HEK293 (cell line): ENCODE measurements around the gene TIGAR.

Experiments used
- ATF2 ChIP-seq: fragments of 450-650 bp; formaldehyde crosslinking; IDR thresholded peaks from 2 replicates; pipeline ENCODE4 v1.5.1; 2016; ENCODE audit warnings: missing biosample characterization, missing genetic modification characterization, low read depth
- CTCF ChIP-seq: fragments of 450-650 bp; formaldehyde crosslinking; IDR thresholded peaks from 2 replicates; pipeline ENCODE4 v1.5.1; 2016; ENCODE audit warnings: missing biosample characterization, missing genetic modification characterization
- FEZF1 ChIP-seq: fragments of 450-650 bp; formaldehyde crosslinking; IDR thresholded peaks from 2 replicates; pipeline ENCODE4 v1.5.1; 2016; ENCODE audit warnings: missing biosample characterization, missing genetic modification characterization
- GFI1B ChIP-seq: fragments of 450-650 bp; formaldehyde crosslinking; IDR thresholded peaks from 2 replicates; pipeline ENCODE4 v1.5.1; 2016; ENCODE audit warnings: missing biosample characterization, missing genetic modification characterization
- MZF1 ChIP-seq: fragments of 450-650 bp; formaldehyde crosslinking; IDR thresholded peaks from 2 replicates; pipeline ENCODE4 v1.5.1; 2017; ENCODE audit warnings: missing biosample characterization, missing genetic modification characterization, borderline replicate concordance
- PATZ1 ChIP-seq: fragments of 450-650 bp; formaldehyde crosslinking; IDR thresholded peaks from 2 replicates; pipeline ENCODE4 v1.5.1; 2016; ENCODE audit warnings: missing biosample characterization, missing genetic modification characterization
- SP7 ChIP-seq: fragments of 450-650 bp; formaldehyde crosslinking; IDR thresholded peaks from 2 replicates; pipeline ENCODE4 v1.5.1; 2016; ENCODE audit warnings: missing biosample characterization, missing genetic modification characterization
- TCF7L2 ChIP-seq: IDR thresholded peaks from 2 replicates; pipeline ENCODE4 v1.6.1; 2011; ENCODE audit warnings: low read depth, mild to moderate bottlenecking, inconsistent platforms, low read length, moderate library complexity, borderline replicate concordance
- WT1 ChIP-seq: fragments of 450-650 bp; formaldehyde crosslinking; IDR thresholded peaks from 2 replicates; pipeline ENCODE4 v1.5.1; 2016; ENCODE audit warnings: missing biosample characterization, missing genetic modification characterization
- ZBTB1 ChIP-seq: fragments of 450-650 bp; formaldehyde crosslinking; IDR thresholded peaks from 2 replicates; pipeline ENCODE4 v1.5.1; 2016; ENCODE audit warnings: missing biosample characterization, missing genetic modification characterization
- ZBTB20 ChIP-seq: fragments of 450-650 bp; formaldehyde crosslinking; IDR thresholded peaks from 2 replicates; pipeline ENCODE4 v1.5.1; 2016; ENCODE audit warnings: missing biosample characterization, missing genetic modification characterization
- ZBTB26 ChIP-seq: fragments of 450-650 bp; formaldehyde crosslinking; optimal IDR thresholded peaks from 2 replicates; pipeline ENCODE3; 2016; ENCODE audit warnings: missing biosample characterization, mild to moderate bottlenecking, missing genetic modification characterization
- ZFHX2 ChIP-seq: fragments of 450-650 bp; formaldehyde crosslinking; conservative IDR thresholded peaks from 2 replicates; pipeline ENCODE4 v1.5.1; 2016; ENCODE audit warnings: missing biosample characterization, missing genetic modification characterization
- ZNF133 ChIP-seq: fragments of 450-650 bp; formaldehyde crosslinking; IDR thresholded peaks from 2 replicates; pipeline ENCODE4 v1.5.1; 2016; ENCODE audit warnings: missing biosample characterization, missing genetic modification characterization
- ZNF157 ChIP-seq: fragments of 450-650 bp; formaldehyde crosslinking; IDR thresholded peaks from 2 replicates; pipeline ENCODE4 v1.5.1; 2016; ENCODE audit warnings: missing biosample characterization, missing genetic modification characterization
- ZNF274 ChIP-seq, 2 experiments: fragments of 200-500 bp in 1 of 2; fragments of 450-650 bp in 1 of 2; sonication (Bioruptor generic) in 1 of 2; formaldehyde crosslinking in 1 of 2; IDR thresholded peaks; 2 replicates each; pipeline versions ENCODE4 v1.5.1 to v1.6.1; 2014 to 2016; ENCODE audit warnings: borderline replicate concordance in 1 of 2, inconsistent platforms in 1 of 2, low read length in 1 of 2, missing biosample characterization in 1 of 2, missing genetic modification characterization in 1 of 2
- ZNF292 ChIP-seq: fragments of 450-650 bp; formaldehyde crosslinking; IDR thresholded peaks from 2 replicates; pipeline ENCODE4 v1.5.1; 2016; ENCODE audit warnings: low read depth, missing biosample characterization, missing genetic modification characterization, borderline replicate concordance
- ZNF362 ChIP-seq: fragments of 450-650 bp; formaldehyde crosslinking; IDR thresholded peaks from 2 replicates; pipeline ENCODE4 v1.5.1; 2016; ENCODE audit warnings: missing biosample characterization, missing genetic modification characterization
- ZNF398 ChIP-seq: fragments of 450-650 bp; formaldehyde crosslinking; IDR thresholded peaks from 2 replicates; pipeline ENCODE4 v1.5.1; 2017; ENCODE audit warnings: missing biosample characterization, missing genetic modification characterization
- ZNF571 ChIP-seq: fragments of 450-650 bp; formaldehyde crosslinking; IDR thresholded peaks from 2 replicates; pipeline ENCODE4 v1.5.0; 2017; ENCODE audit warnings: missing biosample characterization, missing genetic modification characterization
- ZNF596 ChIP-seq: fragments of 450-650 bp; IDR thresholded peaks from 2 replicates; pipeline ENCODE4 v1.5.0; 2018; ENCODE audit warnings: missing biosample characterization, mild to moderate bottlenecking, missing genetic modification characterization, moderate library complexity
- ZNF621 ChIP-seq: fragments of 450-650 bp; formaldehyde crosslinking; IDR thresholded peaks from 2 replicates; pipeline ENCODE4 v1.5.1; 2017; ENCODE audit warnings: missing biosample characterization, missing genetic modification characterization
- ZNF629 ChIP-seq: fragments of 450-650 bp; formaldehyde crosslinking; IDR thresholded peaks from 2 replicates; pipeline ENCODE4 v1.5.1; 2017; ENCODE audit warnings: missing biosample characterization, missing genetic modification characterization
- ZNF639 ChIP-seq: fragments of 450-650 bp; formaldehyde crosslinking; IDR thresholded peaks from 2 replicates; pipeline ENCODE4 v1.5.1; 2016; ENCODE audit warnings: missing biosample characterization, missing genetic modification characterization
- ZNF658 ChIP-seq: fragments of 450-650 bp; formaldehyde crosslinking; IDR thresholded peaks from 2 replicates; pipeline ENCODE4; 2016; ENCODE audit warnings: missing biosample characterization, missing genetic modification characterization
- ZNF837 ChIP-seq: fragments of 450-650 bp; formaldehyde crosslinking; IDR thresholded peaks from 2 replicates; pipeline ENCODE4 v1.5.1; 2016; ENCODE audit warnings: missing biosample characterization, missing genetic modification characterization
- ZSCAN30 ChIP-seq: fragments of 450-650 bp; IDR thresholded peaks from 2 replicates; pipeline ENCODE4 v1.5.1; 2018; ENCODE audit warnings: missing biosample characterization, mild to moderate bottlenecking, missing genetic modification characterization, moderate library complexity
- ZXDB ChIP-seq: fragments of 450-650 bp; formaldehyde crosslinking; IDR thresholded peaks from 2 replicates; pipeline ENCODE4 v1.5.1; 2016; ENCODE audit warnings: missing biosample characterization, missing genetic modification characterization

The TIGAR gene

GRCh38 chr12:4273652-4274395 is 47.2 kb upstream of the TIGAR start, which contains the start of gene CCND2 (continued):
- TF ChIP-seq CTCF (tag by site-specific recombination) = peak; percentile 48; the same call in 1 of the 2 replicates
- no peak for TF ChIP-seq ZNF362 (tag by site-specific recombination)
- TF ChIP-seq ATF2 (tag by site-specific recombination) = peak; percentile 81
- TF ChIP-seq MZF1 = peak; percentile 41; the same call in 1 of the 2 replicates
- TF ChIP-seq TCF7L2 = no peak
- TF ChIP-seq ZNF621 (tag by site-specific recombination) = no peak
- TF ChIP-seq ZNF596 (tag by site-specific recombination) = peak; percentile 99
- peak; percentile 6; the same call in 1 of the 2 replicates for TF ChIP-seq ZSCAN30
- TF ChIP-seq ZFHX2 (tag by site-specific recombination) = peak; percentile 60
- TF ChIP-seq ZXDB (tag by site-specific recombination) = peak; percentile 72; the same call in 1 of the 2 replicates
- TF ChIP-seq GFI1B = no peak
- no peak for TF ChIP-seq ZNF837 (tag by site-specific recombination)
- no peak for TF ChIP-seq ZNF274 (IDR thresholded peaks at IDR 0.05; ENCODE audit: low read length)
- TF ChIP-seq ZNF274 (tag by site-specific recombination; IDR thresholded peaks at IDR 0.05; ENCODE audit: borderline replicate concordance) = no peak
- TF ChIP-seq ZNF571 (tag by site-specific recombination) = no peak
- TF ChIP-seq ZNF157 = no peak
- TF ChIP-seq ZNF398 = peak; percentile 100
- no peak for TF ChIP-seq ZNF292 (tag by site-specific recombination)
- peak; percentile 89 for TF ChIP-seq ZNF629 (tag by site-specific recombination)
- TF ChIP-seq PATZ1 (tag by site-specific recombination) = peak; percentile 100
- peak; percentile 76 for TF ChIP-seq ZBTB26 (tag by site-specific recombination)
- 0 out of 2 replicates have a peak, but pooled peaks have one; percentile 10 for TF ChIP-seq ZBTB1 (tag by site-specific recombination)
- no peak for TF ChIP-seq FEZF1 (tag by site-specific recombination)
- peak; percentile 21; the same call in 1 of the 2 replicates for TF ChIP-seq ZBTB20 (tag by site-specific recombination)
- 0 out of 2 replicates have a peak, but pooled peaks have one; percentile 55 for TF ChIP-seq SP7 (tag by site-specific recombination)
- TF ChIP-seq WT1 (tag by site-specific recombination) = peak; percentile 99
- TF ChIP-seq ZNF639 (tag by site-specific recombination) = peak; percentile 61
- TF ChIP-seq ZNF133 (tag by site-specific recombination) = no peak
- no peak for TF ChIP-seq ZNF658 (tag by site-specific recombination)
